Omental fat pad (tissue), 4 donors: ENCODE measurements around the gene RALGPS1. TPM values are rescaled to one million over a fixed set of nuclear protein-coding genes. Genes with fewer than 3 reads are reported as not detected.

Experiments
- ATAC-seq: fragments of 150-250 bp; one replicate; pipeline ENCODE4 v1.9.1; 2016; ENCODE audit warnings: mild to moderate bottlenecking, moderate library complexity; ENCODE audit not compliant: low FRiP score
- DNase-seq: peaks from one replicate; pipeline ENCODE4 v3.0.0-alpha.2; 2019; ENCODE audit warnings: low spot score
- CTCF ChIP-seq, 3 donors: fragments of 450-650 bp; IDR thresholded peaks; one replicate each; pipeline ENCODE4 v1.5.1; 2016 to 2017; ENCODE audit warnings: antibody characterized with exemption in 3 of 3, mild to moderate bottlenecking in 3 of 3, moderate library complexity in 2 of 3
- total RNA-seq, 4 donors: library from RNA; depleted of rRNA; stranded (reverse); fragments of >200 nt; gene quantifications; one replicate each; pipeline ENCODE4 v1.1.0, GENCODE V29; 2016

RALGPS1 gene
- total RNA-seq, 4 donors from 2014 or later = 4.0 to 15.3 (median 4.8) TPM

GRCh38 chr9:127162046-127162863 lies 247.7 kb downstream of the RALGPS1 start:
- TF ChIP-seq CTCF (IDR thresholded peaks at IDR 0.05) = no peak
- no peak for DNase-seq
- ATAC-seq = no peak

GRCh38 chr9:127162864-127163365 lies 248.3 kb downstream of the RALGPS1 start:
- no peak for ATAC-seq
- DNase-seq = no peak
- no peak for TF ChIP-seq CTCF (IDR thresholded peaks at IDR 0.05)

GRCh38 chr9:127163409-127163808 lies 248.8 kb downstream of the RALGPS1 start:
- no peak for TF ChIP-seq CTCF (IDR thresholded peaks at IDR 0.05)
- DNase-seq (no peak), ATAC-seq (no peak)

GRCh38 chr9:127165116-127165515 lies 250.5 kb downstream of the RALGPS1 start:
- no peak for DNase-seq
- no peak for ATAC-seq
- no peak for TF ChIP-seq CTCF (IDR thresholded peaks at IDR 0.05)

- no peak for TF ChIP-seq CTCF (IDR thresholded peaks at IDR 0.05)
- ATAC-seq (no peak), DNase-seq (no peak)
These were observed 251.5 kb downstream of the RALGPS1 start for GRCh38 chr9:127166111-127166510.

GRCh38 chr9:127166651-127167524 lies 252.3 kb downstream of the RALGPS1 start:
- no peak for ATAC-seq
- no peak for DNase-seq
- no peak for TF ChIP-seq CTCF (IDR thresholded peaks at IDR 0.05)
